ENCODE results near the gene GTPBP8.
"Not testable (repeated sequence)": the region's sequence is repeated elsewhere in the genome, so short reads cannot be mapped to it uniquely, and the experiment has no call there.

GTPBP8 gene

DNA sequence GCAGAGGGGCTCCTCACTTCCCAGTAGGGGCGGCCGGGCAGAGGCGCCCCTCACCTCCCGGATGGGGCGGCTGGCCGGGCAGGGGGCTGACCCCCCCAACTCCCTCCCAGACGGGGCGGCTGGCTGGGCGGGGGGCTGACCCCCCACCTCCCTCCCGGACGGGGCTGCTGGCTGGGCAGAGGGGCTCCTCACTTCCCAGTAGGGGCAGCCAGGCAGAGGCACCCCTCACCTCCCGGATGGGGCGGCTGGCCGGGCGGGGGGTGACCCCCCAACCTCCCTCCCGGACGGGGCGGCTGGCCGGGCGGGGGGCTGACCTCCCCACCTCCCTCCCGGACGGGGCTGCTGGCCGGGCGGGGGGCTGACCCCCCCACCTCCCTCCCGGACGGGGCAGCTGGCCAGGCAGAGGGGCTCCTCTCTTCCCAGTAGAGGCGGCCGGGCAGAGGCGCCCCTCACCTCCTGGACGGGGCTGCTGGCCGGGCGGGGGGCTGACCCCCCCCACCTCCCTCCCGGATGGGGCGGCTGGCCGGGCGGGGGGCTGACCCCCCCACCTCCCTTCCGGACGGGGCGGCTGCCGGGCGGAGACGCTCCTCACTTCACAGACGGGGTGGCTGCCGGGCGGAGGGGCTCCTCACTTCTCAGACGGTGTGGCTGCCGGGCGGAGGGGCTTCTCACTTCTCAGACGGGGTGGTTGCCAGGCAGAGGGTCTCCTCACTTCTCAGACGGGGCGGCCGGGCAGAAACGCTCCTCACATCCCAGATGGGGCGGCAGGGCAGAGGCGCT, 55.6 kb downstream of the GTPBP8 start:
- not testable (repeated sequence) for H3K36me3 Mint-ChIP-seq (ENCODE audit: insufficient read depth); H3K27ac Mint-ChIP-seq; ATAC-seq (replicated peaks); H3K4me3 Mint-ChIP-seq; H3K9me3 Mint-ChIP-seq; H3K27me3 Mint-ChIP-seq; DNase-seq; H3K4me1 Mint-ChIP-seq (ENCODE audit: low read depth in 2 of 2)

DNA sequence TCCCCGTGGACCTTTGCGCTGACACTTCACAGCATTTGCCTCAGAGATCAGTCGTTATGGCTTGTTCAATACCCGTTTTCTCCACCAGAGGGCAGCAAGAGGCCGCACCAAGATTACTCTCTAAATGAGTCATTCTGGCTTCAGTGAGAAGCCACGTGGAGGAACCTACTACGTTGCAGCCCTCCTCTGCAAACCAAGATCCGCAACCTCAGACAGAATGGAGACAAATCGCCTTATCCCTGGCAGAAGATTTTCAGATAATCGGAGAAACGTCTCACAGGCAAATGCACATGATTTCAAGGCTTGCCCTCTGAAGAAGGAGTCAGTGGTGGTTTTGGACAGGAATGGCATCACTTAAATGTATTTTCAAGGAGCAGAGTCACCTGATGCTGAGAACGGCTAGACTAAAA, 60.5 kb downstream of the GTPBP8 start:
- H3K36me3 Mint-ChIP-seq (ENCODE audit: insufficient read depth) = no peaks in the 10 kb centered on the region
- no peak overlapping the region for H3K4me3 Mint-ChIP-seq
- peak; percentile 100 for ATAC-seq (replicated peaks)
- peaks cover 0 to 1% of the 10 kb centered on the region in 2 donors for H3K4me1 Mint-ChIP-seq (ENCODE audit: low read depth in 2 of 2)
- H3K9me3 Mint-ChIP-seq = no peaks in the 10 kb centered on the region
- H3K27me3 Mint-ChIP-seq = no peaks in the 10 kb centered on the region
- no peak overlapping the region for H3K27ac Mint-ChIP-seq
- peak; percentile 87 to 94 (median 87) for DNase-seq

Measured in effector memory CD8-positive, alpha-beta T cell (primary cell).